ENCODE measurements around the gene TMPRSS7. TPM values are rescaled to one million over a fixed set of nuclear protein-coding genes. Genes with fewer than 3 reads are reported as not detected.

Gene TMPRSS7
- polyA plus RNA-seq, 1 donor from 2014 or later = 0.52 TPM

GRCh38 chr3:112000367-112000771, 34.2 kb upstream of the TMPRSS7 start:
- H2AFZ ChIP-seq (ENCODE audit: low read depth, low read length) = peak overlapping the region; percentile 49
- peaks cover 18% of the 10 kb centered on the region for H3K36me3 ChIP-seq (ENCODE audit: insufficient read depth, low read length)
- TF ChIP-seq, protein P1, sequence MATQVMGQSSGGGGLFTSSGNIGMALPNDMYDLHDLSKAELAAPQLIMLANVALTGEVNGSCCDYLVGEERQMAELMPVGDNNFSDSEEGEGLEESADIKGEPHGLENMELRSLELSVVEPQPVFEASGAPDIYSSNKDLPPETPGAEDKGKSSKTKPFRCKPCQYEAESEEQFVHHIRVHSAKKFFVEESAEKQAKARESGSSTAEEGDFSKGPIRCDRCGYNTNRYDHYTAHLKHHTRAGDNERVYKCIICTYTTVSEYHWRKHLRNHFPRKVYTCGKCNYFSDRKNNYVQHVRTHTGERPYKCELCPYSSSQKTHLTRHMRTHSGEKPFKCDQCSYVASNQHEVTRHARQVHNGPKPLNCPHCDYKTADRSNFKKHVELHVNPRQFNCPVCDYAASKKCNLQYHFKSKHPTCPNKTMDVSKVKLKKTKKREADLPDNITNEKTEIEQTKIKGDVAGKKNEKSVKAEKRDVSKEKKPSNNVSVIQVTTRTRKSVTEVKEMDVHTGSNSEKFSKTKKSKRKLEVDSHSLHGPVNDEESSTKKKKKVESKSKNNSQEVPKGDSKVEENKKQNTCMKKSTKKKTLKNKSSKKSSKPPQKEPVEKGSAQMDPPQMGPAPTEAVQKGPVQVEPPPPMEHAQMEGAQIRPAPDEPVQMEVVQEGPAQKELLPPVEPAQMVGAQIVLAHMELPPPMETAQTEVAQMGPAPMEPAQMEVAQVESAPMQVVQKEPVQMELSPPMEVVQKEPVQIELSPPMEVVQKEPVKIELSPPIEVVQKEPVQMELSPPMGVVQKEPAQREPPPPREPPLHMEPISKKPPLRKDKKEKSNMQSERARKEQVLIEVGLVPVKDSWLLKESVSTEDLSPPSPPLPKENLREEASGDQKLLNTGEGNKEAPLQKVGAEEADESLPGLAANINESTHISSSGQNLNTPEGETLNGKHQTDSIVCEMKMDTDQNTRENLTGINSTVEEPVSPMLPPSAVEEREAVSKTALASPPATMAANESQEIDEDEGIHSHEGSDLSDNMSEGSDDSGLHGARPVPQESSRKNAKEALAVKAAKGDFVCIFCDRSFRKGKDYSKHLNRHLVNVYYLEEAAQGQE (IDR thresholded peaks at IDR 0.05; ENCODE audit: borderline replicate concordance) = peak; percentile 97
- TF ChIP-seq, protein P2, sequence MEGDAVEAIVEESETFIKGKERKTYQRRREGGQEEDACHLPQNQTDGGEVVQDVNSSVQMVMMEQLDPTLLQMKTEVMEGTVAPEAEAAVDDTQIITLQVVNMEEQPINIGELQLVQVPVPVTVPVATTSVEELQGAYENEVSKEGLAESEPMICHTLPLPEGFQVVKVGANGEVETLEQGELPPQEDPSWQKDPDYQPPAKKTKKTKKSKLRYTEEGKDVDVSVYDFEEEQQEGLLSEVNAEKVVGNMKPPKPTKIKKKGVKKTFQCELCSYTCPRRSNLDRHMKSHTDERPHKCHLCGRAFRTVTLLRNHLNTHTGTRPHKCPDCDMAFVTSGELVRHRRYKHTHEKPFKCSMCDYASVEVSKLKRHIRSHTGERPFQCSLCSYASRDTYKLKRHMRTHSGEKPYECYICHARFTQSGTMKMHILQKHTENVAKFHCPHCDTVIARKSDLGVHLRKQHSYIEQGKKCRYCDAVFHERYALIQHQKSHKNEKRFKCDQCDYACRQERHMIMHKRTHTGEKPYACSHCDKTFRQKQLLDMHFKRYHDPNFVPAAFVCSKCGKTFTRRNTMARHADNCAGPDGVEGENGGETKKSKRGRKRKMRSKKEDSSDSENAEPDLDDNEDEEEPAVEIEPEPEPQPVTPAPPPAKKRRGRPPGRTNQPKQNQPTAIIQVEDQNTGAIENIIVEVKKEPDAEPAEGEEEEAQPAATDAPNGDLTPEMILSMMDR (IDR thresholded peaks at IDR 0.05; ENCODE audit: poor library complexity, severe bottlenecking) = no peak
- peak overlapping the region; percentile 88 for H3K4me3 ChIP-seq (ENCODE audit: low read length)
- no peaks in the 10 kb centered on the region for H3F3A ChIP-seq (ENCODE audit: insufficient read depth, low read length, poor library complexity, severe bottlenecking)
- peak overlapping the region; percentile 99 for H3K4me2 ChIP-seq (ENCODE audit: low read length)
- no peaks in the 10 kb centered on the region for H3K9me3 ChIP-seq (ENCODE audit: low read length)
- H3K79me2 ChIP-seq (replicated peaks; ENCODE audit: insufficient read depth, low read length) = peaks cover 65% of the 10 kb centered on the region
- peak overlapping the region; percentile 99 for H3K9ac ChIP-seq (ENCODE audit: low read length)
- H3K27me3 ChIP-seq (ENCODE audit: insufficient read depth, low read depth, low read length) = no peaks in the 10 kb centered on the region
- no peaks in the 10 kb centered on the region for H4K20me1 ChIP-seq (ENCODE audit: insufficient read depth)
- peak overlapping the region; percentile 98 for H3K27ac ChIP-seq (ENCODE audit: low read length)
- no peaks in the 10 kb centered on the region for H3K9me2 ChIP-seq (ENCODE audit: insufficient read depth, low read length)

DNA sequence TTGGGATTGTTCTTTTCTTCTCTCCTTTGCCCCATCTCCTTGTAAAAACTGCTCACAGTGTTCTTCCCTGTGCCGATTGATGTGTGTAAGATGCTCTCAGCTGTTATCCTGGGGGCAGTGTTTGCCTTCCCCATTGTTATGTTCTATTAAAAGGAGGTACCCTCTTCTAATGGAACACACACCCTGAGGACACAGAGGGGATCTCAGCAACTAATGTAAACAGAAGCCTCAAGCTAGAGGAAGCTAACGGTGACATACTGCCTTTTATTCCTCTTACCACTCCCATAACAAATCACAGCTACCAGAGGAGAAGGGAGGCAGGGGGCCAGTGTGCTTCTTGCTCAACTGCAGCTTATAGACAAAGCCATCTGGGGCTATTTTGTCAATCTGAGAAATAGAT, 33.6 kb upstream of the TMPRSS7 start:
- Histone ChIP-seq H3K9me2 (ENCODE audit: insufficient read depth, low read length) (no peaks in the 10 kb centered on the region), H3F3A (ENCODE audit: insufficient read depth, low read length, poor library complexity, severe bottlenecking) (no peaks in the 10 kb centered on the region), H3K9ac (ENCODE audit: low read length) (peak overlapping the region; percentile 99), H4K20me1 (ENCODE audit: insufficient read depth) (no peaks in the 10 kb centered on the region), H3K9me3 (ENCODE audit: low read length) (no peaks in the 10 kb centered on the region), H3K36me3 (ENCODE audit: insufficient read depth, low read length) (peaks cover 18% of the 10 kb centered on the region), H3K4me2 (ENCODE audit: low read length) (peak overlapping the region; percentile 99), H3K27ac (ENCODE audit: low read length) (peak overlapping the region; percentile 98), H3K4me3 (ENCODE audit: low read length) (peak overlapping the region; percentile 88), H3K27me3 (ENCODE audit: insufficient read depth, low read depth, low read length) (no peaks in the 10 kb centered on the region), H2AFZ (ENCODE audit: low read depth, low read length) (peak overlapping the region; percentile 49), H3K79me2 (replicated peaks; ENCODE audit: insufficient read depth, low read length) (peaks cover 68% of the 10 kb centered on the region)
- TF ChIP-seq SMC3 (conservative IDR thresholded peaks at IDR 0.05; ENCODE audit: poor library complexity) (no peak), POLR2AphosphoS5 (IDR thresholded peaks at IDR 0.05) (peak; percentile 53), EP300 (conservative IDR thresholded peaks at IDR 0.05; ENCODE audit: poor library complexity, severe bottlenecking) (no peak), TAF1 (IDR thresholded peaks at IDR 0.05; ENCODE audit: low read depth) (peak; percentile 20)
- TF ChIP-seq, protein P1 (IDR thresholded peaks at IDR 0.05; ENCODE audit: borderline replicate concordance) = no peak
